Placental epithelial cell (primary cell): ENCODE data around the gene CLEC4G. TPM values are rescaled to one million over a fixed set of nuclear protein-coding genes. Genes with fewer than 3 reads are reported as not detected.

Experiments used
- total RNA-seq: library from RNA; depleted of rRNA; stranded (reverse); fragments of >200 nt; gene quantifications from 2 replicates; pipeline ENCODE4 v1.2.3, GENCODE V29; 2012

CLEC4G gene
- total RNA-seq = not detected in 2 replicates

GRCh38 chr19:7732045-7732444 is at the start of gene CLEC4G:
Gene CLEC4G, minus strand, starts transcription at chr19:7732110. Its CDS starts 8 bp downstream, at chr19:7732102.

GRCh38 chr19:7762719-7763293 is 30.9 kb upstream of the CLEC4G start, which contains the start of gene CLEC4M:
Gene CLEC4M, plus strand, starts transcription at chr19:7763243. Its CDS starts 24 bp downstream, at chr19:7763267.

GRCh38 chr19:7746903-7747884 is 15.3 kb upstream of the CLEC4G start, which contains the start of gene CD209:
Gene CD209, minus strand, starts transcription at chr19:7747534. Its CDS starts 23 bp downstream, at chr19:7747511.

GRCh38 chr19:7701654-7702457 is 30.1 kb downstream of the CLEC4G start, which contains the start of gene FCER2:
Gene FCER2, minus strand, starts transcription at chr19:7702131. Its CDS starts 2,371 bp downstream, at chr19:7699760.

GRCh38 chr19:7680606-7681339 is 51.1 kb downstream of the CLEC4G start, which contains the start of gene TRAPPC5:
Gene TRAPPC5, plus strand, starts transcription at chr19:7680833. Its CDS starts 1,421 bp downstream, at chr19:7682254.

Other genes starting within 250 kb of the CLEC4G start
- gene PEX11G, start 243.1 kb downstream of the CLEC4G start, total RNA-seq = 2.8 and 5.9 TPM in 2 replicates
- gene ZNF358, start 216.0 kb downstream of the CLEC4G start, total RNA-seq = 44.0 and 47.5 TPM in 2 replicates
- 6.8 and 7.9 TPM in 2 replicates for gene MCOLN1, start 209.5 kb downstream of the CLEC4G start, total RNA-seq
- gene PNPLA6, start 196.4 kb downstream of the CLEC4G start, total RNA-seq = 130 and 198 TPM in 2 replicates
- gene CAMSAP3, start 136.2 kb downstream of the CLEC4G start, total RNA-seq = 7.8 and 8.2 TPM in 2 replicates
- gene XAB2, start 102.6 kb downstream of the CLEC4G start, total RNA-seq = 47.0 and 62.0 TPM in 2 replicates
- 3.6 and 13.3 TPM in 2 replicates for gene PET100, start 102.3 kb downstream of the CLEC4G start, total RNA-seq
- not detected in 2 replicates for gene PCP2, start 98.4 kb downstream of the CLEC4G start, total RNA-seq
- 73.6 and 81.3 TPM in 2 replicates for gene STXBP2, start 95.0 kb downstream of the CLEC4G start, total RNA-seq
- gene RETN, start 63.1 kb downstream of the CLEC4G start, total RNA-seq = not detected in 2 replicates
- not detected in 2 replicates for gene MCEMP1, start 55.0 kb downstream of the CLEC4G start, total RNA-seq
- 22.8 and 71.0 TPM in 2 replicates for gene TRAPPC5, start 51.3 kb downstream of the CLEC4G start, total RNA-seq
- gene FCER2, start 30.0 kb downstream of the CLEC4G start, total RNA-seq = not detected in 2 replicates
- not detected in 2 replicates for gene CD209, start 15.4 kb upstream of the CLEC4G start, total RNA-seq
- not detected in 2 replicates for gene CLEC4M, start 31.1 kb upstream of the CLEC4G start, total RNA-seq
- 17.7 and 24.3 TPM in 2 replicates for gene EVI5L, start 98.1 kb upstream of the CLEC4G start, total RNA-seq
- gene PRR36, start 142.3 kb upstream of the CLEC4G start, total RNA-seq = under 0.01 TPM in 1 of 2 replicates, not detected in the other
- gene LRRC8E, start 156.4 kb upstream of the CLEC4G start, total RNA-seq = 10.6 and 11.8 TPM in 2 replicates
- gene MAP2K7, start 171.8 kb upstream of the CLEC4G start, total RNA-seq = 14.2 and 18.5 TPM in 2 replicates
- 0.98 and 1.2 TPM in 2 replicates for gene TGFBR3L, start 182.7 kb upstream of the CLEC4G start, total RNA-seq
- gene SNAPC2, start 188.2 kb upstream of the CLEC4G start, total RNA-seq = 14.6 and 17.7 TPM in 2 replicates
- 0.39 and 0.43 TPM in 2 replicates for gene CTXN1, start 194.0 kb upstream of the CLEC4G start, total RNA-seq
- gene TIMM44, start 211.6 kb upstream of the CLEC4G start, total RNA-seq = 31.4 and 32.9 TPM in 2 replicates